ENCODE measurements around the gene QARS1.

Gene QARS1

GRCh38 chr3:49058011-49058410 is 46.5 kb downstream of the QARS1 start:
- no peak overlapping the region for H3K4me3 ChIP-seq (ENCODE audit: low read length)
- TF ChIP-seq EZH2phosphoT487 (IDR thresholded peaks at IDR 0.05; ENCODE audit: borderline replicate concordance, low read length) (no peak), CTCF (IDR thresholded peaks at IDR 0.05; ENCODE audit: low read depth, low read length, poor library complexity, severe bottlenecking) (no peak)
- no peaks in the 10 kb centered on the region for H3K27me3 ChIP-seq (ENCODE audit: control insufficient read depth, low read length)
- H3K9me2 ChIP-seq (replicated peaks; ENCODE audit: control insufficient read depth, low read length): no peaks in the 10 kb centered on the region
- H3K79me2 ChIP-seq (ENCODE audit: control insufficient read depth, low read length): peaks cover 39% of the 10 kb centered on the region
- H3K4me1 ChIP-seq (ENCODE audit: control insufficient read depth, low read length): no peaks in the 10 kb centered on the region
- no peaks in the 10 kb centered on the region for H3F3A ChIP-seq (ENCODE audit: control insufficient read depth, insufficient read depth)
- peaks cover 3% of the 10 kb centered on the region; the same call in 1 of the 2 replicates for H4K20me1 ChIP-seq (ENCODE audit: control insufficient read depth, insufficient read depth, low read depth, low read length)
- no peak overlapping the region for H3K27ac ChIP-seq (ENCODE audit: low read depth, low read length)
- H3K36me3 ChIP-seq (ENCODE audit: control insufficient read depth, low read length): peaks cover 68% of the 10 kb centered on the region
- H3K4me2 ChIP-seq (ENCODE audit: low read length): no peak overlapping the region
- H3K9me3 ChIP-seq (ENCODE audit: control insufficient read depth, insufficient read depth, low read length): no peaks in the 10 kb centered on the region

- Histone ChIP-seq H3K9me3 (ENCODE audit: control insufficient read depth, insufficient read depth, low read length) (no peaks in the 10 kb centered on the region), H3K9me2 (replicated peaks; ENCODE audit: control insufficient read depth, low read length) (no peaks in the 10 kb centered on the region), H3K4me2 (ENCODE audit: low read length) (no peak overlapping the region), H3F3A (ENCODE audit: control insufficient read depth, insufficient read depth) (no peaks in the 10 kb centered on the region), H3K36me3 (ENCODE audit: control insufficient read depth, low read length) (peaks cover 70% of the 10 kb centered on the region), H3K79me2 (ENCODE audit: control insufficient read depth, low read length) (peaks cover 38% of the 10 kb centered on the region), H3K27me3 (ENCODE audit: control insufficient read depth, low read length) (no peaks in the 10 kb centered on the region), H3K27ac (ENCODE audit: low read depth, low read length) (no peak overlapping the region), H3K4me3 (ENCODE audit: low read length) (no peak overlapping the region), H4K20me1 (ENCODE audit: control insufficient read depth, insufficient read depth, low read depth, low read length) (peaks cover 3% of the 10 kb centered on the region; the same call in 1 of the 2 replicates), H3K4me1 (ENCODE audit: control insufficient read depth, low read length) (no peaks in the 10 kb centered on the region)
- TF ChIP-seq CTCF (IDR thresholded peaks at IDR 0.05; ENCODE audit: low read depth, low read length, poor library complexity, severe bottlenecking) (no peak), EZH2phosphoT487 (IDR thresholded peaks at IDR 0.05; ENCODE audit: borderline replicate concordance, low read length) (no peak)
These were observed 47.3 kb downstream of the QARS1 start for GRCh38 chr3:49057268-49057667.

GRCh38 chr3:49054344-49054862 is 50.2 kb downstream of the QARS1 start:
- Histone ChIP-seq H3K4me1 (ENCODE audit: control insufficient read depth, low read length) (no peaks in the 10 kb centered on the region), H3K27me3 (ENCODE audit: control insufficient read depth, low read length) (no peaks in the 10 kb centered on the region), H3K4me2 (ENCODE audit: low read length) (no peak overlapping the region), H3F3A (ENCODE audit: control insufficient read depth, insufficient read depth) (no peaks in the 10 kb centered on the region), H4K20me1 (ENCODE audit: control insufficient read depth, insufficient read depth, low read depth, low read length) (peaks cover 3% of the 10 kb centered on the region; the same call in 1 of the 2 replicates), H3K9me2 (replicated peaks; ENCODE audit: control insufficient read depth, low read length) (no peaks in the 10 kb centered on the region), H3K9me3 (ENCODE audit: control insufficient read depth, insufficient read depth, low read length) (no peaks in the 10 kb centered on the region), H3K27ac (ENCODE audit: low read depth, low read length) (no peak overlapping the region), H3K36me3 (ENCODE audit: control insufficient read depth, low read length) (peaks cover 70% of the 10 kb centered on the region), H3K79me2 (ENCODE audit: control insufficient read depth, low read length) (peaks cover 45% of the 10 kb centered on the region), H3K4me3 (ENCODE audit: low read length) (no peak overlapping the region)
- TF ChIP-seq EZH2phosphoT487 (IDR thresholded peaks at IDR 0.05; ENCODE audit: borderline replicate concordance, low read length) (no peak), CTCF (IDR thresholded peaks at IDR 0.05; ENCODE audit: low read depth, low read length, poor library complexity, severe bottlenecking) (no peak)

Data from DOHH2 (cell line).